Panc1 (cell line): ENCODE data around the gene ROGDI. TPM values are rescaled to one million over a fixed set of nuclear protein-coding genes. Genes with fewer than 3 reads are reported as not detected.

Experiments
- ATAC-seq: fragments of 200-7000 bp; cut with Tn5 transposase; 2 replicates; pipeline ENCODE4 v1.9.1; 2020; ENCODE audit warnings: mild to moderate bottlenecking, moderate library complexity
- BruUV-seq: library from RNA; stranded (reverse); fragments of 400-500 nt; replicated peaks from 2 replicates; lab custom pipeline; 2021; lab: Mats Ljungman, UMichigan
- CTCF ChIA-PET: fragments of 300-600 bp; sonication (Branson Sonifier 250); formaldehyde crosslinking; loops from one replicate; lab custom pipeline; 2022; ENCODE audit warnings: antibody characterized with exemption; lab: Charles Lee
- POLR2A ChIA-PET: fragments of 300-600 bp; sonication (Branson Sonifier 250); formaldehyde crosslinking; loops from one replicate; lab custom pipeline; 2022; ENCODE audit warnings: antibody characterized with exemption; lab: Charles Lee
- DNase-seq: peaks from one replicate; pipeline ENCODE4 v3.0.0-alpha.2; 2010; ENCODE audit warnings: low read depth, low spot score
- H3K27ac ChIP-seq: 2 replicates; pipeline ENCODE4 v1.5.1; 2011; ENCODE audit warnings: mild to moderate bottlenecking, low read length, inconsistent platforms
- H3K27me3 ChIP-seq: fragments of 200-500 bp; sonication (Bioruptor generic); 2 replicates; pipeline ENCODE4 v1.6.0; 2014; ENCODE audit warnings: low read length, inconsistent platforms; ENCODE audit not compliant: control insufficient read depth, insufficient read depth
- H3K36me3 ChIP-seq: fragments of 200-500 bp; sonication (Bioruptor generic); 2 replicates; pipeline ENCODE4 v1.5.1; 2014; ENCODE audit warnings: inconsistent platforms, mild to moderate bottlenecking, low read length, moderate library complexity; ENCODE audit not compliant: control insufficient read depth, insufficient read depth
- H3K4me1 ChIP-seq: 2 replicates; pipeline ENCODE4 v1.5.1; 2011; ENCODE audit warnings: inconsistent platforms, mild to moderate bottlenecking, low read length, moderate library complexity; ENCODE audit not compliant: control insufficient read depth, insufficient read depth
- H3K4me3 ChIP-seq, 2 experiments: 2 replicates each; pipeline ENCODE4 v1.5.1; 2011 to 2012; ENCODE audit warnings: low read depth in 2 of 2, low read length in 2 of 2, mild to moderate bottlenecking in 2 of 2, inconsistent platforms in 1 of 2, moderate library complexity in 1 of 2
- H3K9me3 ChIP-seq: fragments of 200-500 bp; sonication (Bioruptor generic); 2 replicates; pipeline ENCODE4 v1.5.1; 2014; ENCODE audit warnings: low read depth, mild to moderate bottlenecking, inconsistent platforms, low read length, moderate library complexity; ENCODE audit not compliant: control insufficient read depth, insufficient read depth
- CTCF ChIP-seq: fragments of 450-650 bp; IDR thresholded peaks from 2 replicates; pipeline ENCODE4 v1.5.1; 2017; ENCODE audit warnings: mild to moderate bottlenecking
- POLR2AphosphoS5 ChIP-seq: IDR thresholded peaks from 2 replicates; pipeline ENCODE4 v1.6.1; 2012; ENCODE audit warnings: mild to moderate bottlenecking, low read depth, low read length, moderate library complexity
- REST ChIP-seq, 2 experiments: IDR thresholded peaks; 2 replicates each; pipeline ENCODE4 v1.6.1; 2011 to 2012; ENCODE audit warnings: low read depth in 2 of 2, control low read depth in 1 of 2, low read length in 1 of 2, mild to moderate bottlenecking in 1 of 2, moderate library complexity in 1 of 2; ENCODE audit not compliant: insufficient read depth in 1 of 2
- SIN3A ChIP-seq: IDR thresholded peaks from 2 replicates; pipeline ENCODE4 v1.6.1; 2012; ENCODE audit warnings: low read depth, mild to moderate bottlenecking, low read length, moderate library complexity, borderline replicate concordance; ENCODE audit not compliant: insufficient read depth
- TCF7L2 ChIP-seq: IDR thresholded peaks from 2 replicates; pipeline ENCODE4 v1.6.1; 2011; ENCODE audit warnings: mild to moderate bottlenecking, low read depth, low read length, inconsistent platforms
- in situ Hi-C: cut with HindIII; loops from 2 replicates; pipeline ENCODE4 v1.10.0; 2016; ENCODE audit warnings: low sequenced_read_pairs, low pct_unique_long_range_greater_than_20kb
- intact Hi-C: fragments of 100-400 bp; cut with micrococcal nuclease; formaldehyde crosslinking; loops from one replicate; pipeline ENCODE4 v1.10.0; 2022; ENCODE audit not compliant: unreplicated experiment
- total RNA-seq: library from RNA; stranded (reverse); gene quantifications from one replicate; pipeline ENCODE4 v1.2.1, GENCODE V29; 2021; ENCODE audit not compliant: unreplicated experiment

ROGDI gene
- total RNA-seq, 1 experiment from 2014 or later = 31.9 TPM

DNA sequence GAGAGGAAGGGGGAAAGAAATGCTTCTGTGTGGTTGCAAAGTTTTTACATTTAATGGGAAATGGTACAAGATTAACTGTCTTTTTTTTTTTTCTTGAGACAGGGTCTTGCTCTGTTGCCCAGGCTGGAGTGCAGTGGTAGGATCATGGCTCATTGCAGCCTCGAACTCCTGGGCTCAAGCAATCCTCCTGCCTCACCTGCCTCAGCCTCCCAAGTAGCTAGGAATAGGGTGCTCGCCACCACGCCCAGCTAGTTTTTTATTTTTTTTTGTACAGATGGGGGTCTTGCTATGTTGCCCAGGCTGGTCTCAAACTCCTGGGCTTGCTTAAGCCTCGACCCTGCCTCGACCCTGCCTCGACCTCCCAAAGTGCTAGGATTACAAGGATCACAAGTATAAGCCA lies 3.8 kb upstream of the ROGDI start:
- no peak for DNase-seq

GRCh38 chr16:4805231-4805630 lies 2.8 kb upstream of the ROGDI start:
- H3K36me3 ChIP-seq = no peaks in the 10 kb centered on the region
- POLR2A ChIA-PET = no interaction called here
- TF ChIP-seq TCF7L2 (no peak), CTCF (no peak), SIN3A (no peak), REST (IDR thresholded peaks at IDR 0.05; ENCODE audit: insufficient read depth in 1 of 2, low read depth in 2 of 2, low read length in 1 of 2) (no peak), POLR2AphosphoS5 (no peak)
- no peaks in the 10 kb centered on the region for H3K27me3 ChIP-seq
- intact Hi-C loops (no loop called here), in situ Hi-C loops (no loop called here)
- no TSS peak for BruUV-seq
- peaks cover 27% of the 10 kb centered on the region for H3K4me1 ChIP-seq
- no peak overlapping the region for H3K27ac ChIP-seq
- CTCF ChIA-PET = no interaction called here
- H3K9me3 ChIP-seq = no peaks in the 10 kb centered on the region
- H3K4me3 ChIP-seq = no peak overlapping the region
- ATAC-seq = no peak
- DNase-seq = no peak

More for the DNA sequence above, 3.8 kb upstream of the ROGDI start:
- no TSS peak for BruUV-seq
- Histone ChIP-seq H3K27me3 (no peaks in the 10 kb centered on the region), H3K9me3 (no peaks in the 10 kb centered on the region), H3K4me3 (no peak overlapping the region), H3K27ac (no peak overlapping the region), H3K36me3 (no peaks in the 10 kb centered on the region), H3K4me1 (peaks cover 20% of the 10 kb centered on the region)
- ChIA-PET CTCF (no interaction called here), POLR2A (no interaction called here)
- no peak for ATAC-seq
- in situ Hi-C loops = no loop called here
- intact Hi-C loops = no loop called here
- TF ChIP-seq SIN3A (no peak), POLR2AphosphoS5 (no peak), CTCF (no peak), REST (IDR thresholded peaks at IDR 0.05; ENCODE audit: insufficient read depth in 1 of 2, low read depth in 2 of 2, low read length in 1 of 2) (no peak), TCF7L2 (no peak)
